Thoracic aorta (tissue), 2 donors: ENCODE results near the gene PTHLH. TPM values are rescaled to one million over a fixed set of nuclear protein-coding genes. Genes with fewer than 3 reads are reported as not detected.

ENCODE experiments used
- ATAC-seq: fragments of 150-250 bp; one replicate; pipeline ENCODE4 v1.8.0; 2017; ENCODE audit warnings: low read depth; ENCODE audit not compliant: insufficient number of reproducible peaks, low FRiP score
- DNase-seq: peaks from one replicate; pipeline ENCODE4 v3.0.0-alpha.2; 2020; ENCODE audit warnings: low spot score
- H3K27ac ChIP-seq, 2 donors: fragments of 200-600 bp; sonication (generic); 1 replicate in 1 of 2; 2 replicates in 1 of 2; pipeline ENCODE4 v1.5.1; 2016; ENCODE audit warnings: mild to moderate bottlenecking in 2 of 2, moderate library complexity in 2 of 2
- H3K27me3 ChIP-seq: fragments of 200-600 bp; sonication (generic); replicated peaks from 2 replicates; pipeline ENCODE4 v1.6.0; 2016; ENCODE audit warnings: mild to moderate bottlenecking; ENCODE audit not compliant: insufficient read depth
- H3K36me3 ChIP-seq: fragments of 200-600 bp; sonication (generic); one replicate; pipeline ENCODE4 v1.5.1; 2016
- H3K4me1 ChIP-seq, 2 donors: fragments of 200-600 bp; sonication (generic); 1 replicate in 1 of 2; 2 replicates in 1 of 2; pipeline versions ENCODE4 v1.5.1 to v1.6.0; 2016; ENCODE audit warnings: low read depth in 2 of 2, mild to moderate bottlenecking in 1 of 2; ENCODE audit not compliant: control insufficient read depth in 1 of 2
- H3K4me3 ChIP-seq: fragments of 200-600 bp; sonication (generic); 2 replicates; pipeline ENCODE4 v1.5.1; 2016; ENCODE audit warnings: mild to moderate bottlenecking
- H3K9me3 ChIP-seq: fragments of 200-600 bp; sonication (generic); 2 replicates; pipeline ENCODE4 v1.5.1; 2016
- total RNA-seq, 2 donors: library from RNA; depleted of rRNA; stranded (reverse); fragments of >200 nt; gene quantifications; one replicate each; pipeline versions ENCODE4 v1.1.0 to v1.2.3, GENCODE V29; 2016
- TF ChIP-seq, protein P1 (sequence below): fragments of 200-600 bp; sonication (generic); IDR thresholded peaks from one replicate; pipeline ENCODE4 v1.5.1; 2019; ENCODE audit warnings: antibody characterized with exemption

PTHLH gene
- total RNA-seq, result 1 to 10 TPM; 5.6 to 8.1 TPM

DNA sequence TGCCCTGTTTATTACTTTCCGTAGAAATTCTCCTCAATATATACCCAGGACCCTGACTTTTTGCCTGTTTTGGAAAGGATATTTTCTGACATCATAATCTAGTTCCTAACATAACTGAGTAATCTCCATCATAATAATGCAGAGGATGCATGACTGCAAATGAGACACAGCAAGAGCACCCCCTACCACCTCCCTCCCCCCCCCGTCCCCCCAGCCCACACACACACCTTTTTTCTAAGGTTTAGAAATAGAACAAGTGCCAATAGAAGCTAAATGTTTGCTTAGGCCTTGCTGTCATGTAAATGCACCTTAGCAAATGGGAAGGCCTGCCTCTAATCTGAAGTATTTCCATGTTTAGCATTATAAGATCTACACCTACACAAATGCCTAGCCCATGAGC is at the start of gene PTHLH:
Gene PTHLH, minus strand, starts transcription at position 13 of the 400 bp plus-strand sequence. CDS start 3,239 bp downstream, outside the sequence.
- ATAC-seq, result no peak
- no peaks in the 10 kb centered on the region for H3K36me3 ChIP-seq
- H3K27ac ChIP-seq, result no peak within 1 kb of the TSS
- H3K4me1 ChIP-seq, result peaks cover 7 to 32% of the 10 kb centered on the region in 2 donors
- no peaks in the 10 kb centered on the region for H3K9me3 ChIP-seq
- no peak for DNase-seq
- no peaks in the 10 kb centered on the region for H3K27me3 ChIP-seq
- H3K4me3 ChIP-seq, result no peak within 1 kb of the TSS
- TF ChIP-seq, protein P1, sequence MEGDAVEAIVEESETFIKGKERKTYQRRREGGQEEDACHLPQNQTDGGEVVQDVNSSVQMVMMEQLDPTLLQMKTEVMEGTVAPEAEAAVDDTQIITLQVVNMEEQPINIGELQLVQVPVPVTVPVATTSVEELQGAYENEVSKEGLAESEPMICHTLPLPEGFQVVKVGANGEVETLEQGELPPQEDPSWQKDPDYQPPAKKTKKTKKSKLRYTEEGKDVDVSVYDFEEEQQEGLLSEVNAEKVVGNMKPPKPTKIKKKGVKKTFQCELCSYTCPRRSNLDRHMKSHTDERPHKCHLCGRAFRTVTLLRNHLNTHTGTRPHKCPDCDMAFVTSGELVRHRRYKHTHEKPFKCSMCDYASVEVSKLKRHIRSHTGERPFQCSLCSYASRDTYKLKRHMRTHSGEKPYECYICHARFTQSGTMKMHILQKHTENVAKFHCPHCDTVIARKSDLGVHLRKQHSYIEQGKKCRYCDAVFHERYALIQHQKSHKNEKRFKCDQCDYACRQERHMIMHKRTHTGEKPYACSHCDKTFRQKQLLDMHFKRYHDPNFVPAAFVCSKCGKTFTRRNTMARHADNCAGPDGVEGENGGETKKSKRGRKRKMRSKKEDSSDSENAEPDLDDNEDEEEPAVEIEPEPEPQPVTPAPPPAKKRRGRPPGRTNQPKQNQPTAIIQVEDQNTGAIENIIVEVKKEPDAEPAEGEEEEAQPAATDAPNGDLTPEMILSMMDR, result no peak

- Histone ChIP-seq H3K27me3 (no peaks in the 10 kb centered on the region), H3K4me1 (peaks cover 0 to 9% of the 10 kb centered on the region in 2 donors), H3K36me3 (no peaks in the 10 kb centered on the region), H3K9me3 (no peaks in the 10 kb centered on the region), H3K27ac (no peak overlapping the region), H3K4me3 (no peak overlapping the region)
- TF ChIP-seq, protein P1, result no peak
- DNase-seq (no peak), ATAC-seq (no peak)
Observed at GRCh38 chr12:28021704-28022103, 49.2 kb upstream of the PTHLH start.

DNA sequence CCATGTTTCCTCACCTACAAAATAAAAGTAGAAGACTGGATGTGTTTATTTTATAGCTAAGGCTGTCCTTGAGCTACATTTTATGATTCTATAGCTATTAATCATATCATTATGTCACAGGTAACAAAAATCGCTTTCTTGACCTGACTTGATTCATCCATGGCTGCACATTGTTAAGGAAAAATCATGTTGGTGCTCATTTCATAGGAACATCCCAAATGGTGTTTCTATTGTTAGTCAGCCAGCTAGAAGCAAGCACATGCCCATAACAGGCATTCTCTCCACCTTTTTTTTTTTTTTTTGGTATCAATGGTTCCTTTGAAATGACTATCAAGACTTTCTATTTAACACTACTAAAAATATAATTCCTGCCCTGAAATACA is 45.3 kb upstream of the PTHLH start:
- Histone ChIP-seq H3K27me3 (no peaks in the 10 kb centered on the region), H3K27ac (no peak overlapping the region), H3K4me3 (no peak overlapping the region), H3K36me3 (no peaks in the 10 kb centered on the region), H3K4me1 (peaks cover 0 to 10% of the 10 kb centered on the region in 2 donors), H3K9me3 (no peaks in the 10 kb centered on the region)
- ATAC-seq, result no peak
- TF ChIP-seq, protein P1, result no peak
- no peak for DNase-seq

GRCh38 chr12:28017126-28017872 is 44.8 kb upstream of the PTHLH start:
- Histone ChIP-seq H3K36me3 (no peaks in the 10 kb centered on the region), H3K27ac (no peak overlapping the region), H3K4me3 (no peak overlapping the region), H3K27me3 (no peaks in the 10 kb centered on the region), H3K9me3 (no peaks in the 10 kb centered on the region), H3K4me1 (peaks cover 0 to 10% of the 10 kb centered on the region in 2 donors)
- DNase-seq (no peak), ATAC-seq (no peak)
- TF ChIP-seq, protein P1, result no peak

- TF ChIP-seq, protein P1, result no peak
- no peak overlapping the region for H3K4me3 ChIP-seq
Observed at GRCh38 chr12:28015165-28015564, 42.6 kb upstream of the PTHLH start.

More at GRCh38 chr12:28015165-28015564, 42.6 kb upstream of the PTHLH start:
- peaks cover 0 to 10% of the 10 kb centered on the region in 2 donors for H3K4me1 ChIP-seq
- H3K36me3 ChIP-seq, result no peaks in the 10 kb centered on the region
- no peak overlapping the region for H3K27ac ChIP-seq
- ATAC-seq, result no peak
- DNase-seq, result no peak
- no peaks in the 10 kb centered on the region for H3K9me3 ChIP-seq
- no peaks in the 10 kb centered on the region for H3K27me3 ChIP-seq
